Measurements from ENCODE around the gene FAM209B.

DNA sequence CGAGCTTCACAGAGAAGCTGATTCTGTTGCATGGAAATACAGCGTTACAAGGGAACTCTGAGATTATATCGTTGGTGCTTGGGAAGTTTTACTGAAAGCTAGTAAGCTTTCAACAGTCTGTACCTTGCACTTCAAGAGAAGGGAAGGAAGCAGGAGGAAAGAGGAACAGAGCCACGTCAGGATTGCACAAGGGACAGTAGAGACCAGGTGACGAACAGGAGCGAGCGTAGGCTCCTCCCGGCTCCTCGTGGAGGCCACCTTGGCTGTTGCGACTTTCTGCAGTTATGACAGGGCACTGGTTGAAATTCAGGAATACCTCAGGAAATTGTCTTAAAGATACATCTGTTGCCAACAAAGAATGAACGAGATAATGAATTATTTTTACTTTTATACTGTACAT, 45.8 kb upstream of the FAM209B start:
- TF ChIP-seq TAF1 (IDR thresholded peaks at IDR 0.05; ENCODE audit: low read depth) (no peak), MAX (IDR thresholded peaks at IDR 0.05) (no peak), CREB1 (IDR thresholded peaks at IDR 0.05; ENCODE audit: low read depth) (no peak), CEBPB (IDR thresholded peaks at IDR 0.05) (no peak), EP300 (IDR thresholded peaks at IDR 0.05; ENCODE audit: borderline replicate concordance) (no peak), ZBTB7A (IDR thresholded peaks at IDR 0.05; ENCODE audit: low read depth) (no peak), TEAD4 (IDR thresholded peaks at IDR 0.05) (no peak), TCF12 (IDR thresholded peaks at IDR 0.05; ENCODE audit: low read depth) (no peak), RAD21 (IDR thresholded peaks at IDR 0.05; ENCODE audit: low read depth) (no peak)

All from Ishikawa (cell line).